GM21737 (cell line): ENCODE results near the gene ATXN7.

Source experiments
- ATAC-seq: cut with Tn5 transposase; IDR thresholded peaks from one replicate; pipeline ENCODE4 v1.9.1; 2021; ENCODE audit warnings: mild to moderate bottlenecking, moderate library complexity; ENCODE audit not compliant: unreplicated experiment

ATXN7 gene, protein sequence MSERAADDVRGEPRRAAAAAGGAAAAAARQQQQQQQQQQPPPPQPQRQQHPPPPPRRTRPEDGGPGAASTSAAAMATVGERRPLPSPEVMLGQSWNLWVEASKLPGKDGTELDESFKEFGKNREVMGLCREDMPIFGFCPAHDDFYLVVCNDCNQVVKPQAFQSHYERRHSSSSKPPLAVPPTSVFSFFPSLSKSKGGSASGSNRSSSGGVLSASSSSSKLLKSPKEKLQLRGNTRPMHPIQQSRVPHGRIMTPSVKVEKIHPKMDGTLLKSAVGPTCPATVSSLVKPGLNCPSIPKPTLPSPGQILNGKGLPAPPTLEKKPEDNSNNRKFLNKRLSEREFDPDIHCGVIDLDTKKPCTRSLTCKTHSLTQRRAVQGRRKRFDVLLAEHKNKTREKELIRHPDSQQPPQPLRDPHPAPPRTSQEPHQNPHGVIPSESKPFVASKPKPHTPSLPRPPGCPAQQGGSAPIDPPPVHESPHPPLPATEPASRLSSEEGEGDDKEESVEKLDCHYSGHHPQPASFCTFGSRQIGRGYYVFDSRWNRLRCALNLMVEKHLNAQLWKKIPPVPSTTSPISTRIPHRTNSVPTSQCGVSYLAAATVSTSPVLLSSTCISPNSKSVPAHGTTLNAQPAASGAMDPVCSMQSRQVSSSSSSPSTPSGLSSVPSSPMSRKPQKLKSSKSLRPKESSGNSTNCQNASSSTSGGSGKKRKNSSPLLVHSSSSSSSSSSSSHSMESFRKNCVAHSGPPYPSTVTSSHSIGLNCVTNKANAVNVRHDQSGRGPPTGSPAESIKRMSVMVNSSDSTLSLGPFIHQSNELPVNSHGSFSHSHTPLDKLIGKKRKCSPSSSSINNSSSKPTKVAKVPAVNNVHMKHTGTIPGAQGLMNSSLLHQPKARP

GRCh38 chr3:63863150-63864007 is at the start of gene ATXN7, which contains the start of gene THOC7:
ATXN7 (plus strand) TSS chr3:63863867; CDS start chr3:63912599, 48,732 bp downstream.
THOC7 (minus strand) TSS chr3:63863805; CDS start chr3:63863790, 15 bp downstream.
- peak; percentile 62 for ATAC-seq

DNA sequence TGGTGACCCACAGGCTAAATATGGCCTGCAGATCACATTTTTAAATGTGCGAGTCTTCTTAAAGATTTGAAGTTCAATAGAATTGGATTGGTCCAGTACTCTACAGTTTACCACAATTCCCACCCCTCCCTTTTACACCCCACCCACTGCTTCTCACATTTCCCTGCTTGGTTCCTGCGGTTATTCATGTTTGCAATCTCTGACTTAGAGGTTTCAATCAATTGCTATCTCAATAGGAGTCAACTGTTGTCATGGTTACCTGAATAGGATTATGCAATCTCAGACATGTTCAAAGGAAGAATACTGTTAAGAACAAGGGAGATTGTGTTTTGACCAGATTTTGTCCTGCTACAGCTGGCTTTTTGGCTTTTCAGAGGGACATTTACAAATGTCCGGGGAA is 49.4 kb upstream of the ATXN7 start:
- ATAC-seq, result no peak

DNA sequence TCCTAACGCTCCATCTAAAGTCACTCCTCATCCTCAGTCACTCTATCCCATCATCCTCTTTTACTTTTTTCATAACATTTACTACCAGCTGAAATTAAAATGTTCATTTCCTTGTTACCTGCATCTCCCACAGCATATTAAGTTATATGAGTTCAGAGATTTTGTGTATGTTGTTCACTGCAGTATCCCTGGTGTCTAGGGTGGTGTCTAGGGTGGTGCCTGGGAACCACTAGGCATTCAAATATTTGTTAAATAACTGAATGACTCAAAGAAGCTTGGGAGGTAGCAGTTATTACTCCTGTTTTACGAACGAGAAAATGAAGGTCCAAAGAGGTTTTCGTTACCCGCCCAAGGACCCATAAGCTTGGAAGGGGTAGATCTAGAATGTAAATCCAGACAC is 46.4 kb upstream of the ATXN7 start:
- no peak for ATAC-seq

DNA sequence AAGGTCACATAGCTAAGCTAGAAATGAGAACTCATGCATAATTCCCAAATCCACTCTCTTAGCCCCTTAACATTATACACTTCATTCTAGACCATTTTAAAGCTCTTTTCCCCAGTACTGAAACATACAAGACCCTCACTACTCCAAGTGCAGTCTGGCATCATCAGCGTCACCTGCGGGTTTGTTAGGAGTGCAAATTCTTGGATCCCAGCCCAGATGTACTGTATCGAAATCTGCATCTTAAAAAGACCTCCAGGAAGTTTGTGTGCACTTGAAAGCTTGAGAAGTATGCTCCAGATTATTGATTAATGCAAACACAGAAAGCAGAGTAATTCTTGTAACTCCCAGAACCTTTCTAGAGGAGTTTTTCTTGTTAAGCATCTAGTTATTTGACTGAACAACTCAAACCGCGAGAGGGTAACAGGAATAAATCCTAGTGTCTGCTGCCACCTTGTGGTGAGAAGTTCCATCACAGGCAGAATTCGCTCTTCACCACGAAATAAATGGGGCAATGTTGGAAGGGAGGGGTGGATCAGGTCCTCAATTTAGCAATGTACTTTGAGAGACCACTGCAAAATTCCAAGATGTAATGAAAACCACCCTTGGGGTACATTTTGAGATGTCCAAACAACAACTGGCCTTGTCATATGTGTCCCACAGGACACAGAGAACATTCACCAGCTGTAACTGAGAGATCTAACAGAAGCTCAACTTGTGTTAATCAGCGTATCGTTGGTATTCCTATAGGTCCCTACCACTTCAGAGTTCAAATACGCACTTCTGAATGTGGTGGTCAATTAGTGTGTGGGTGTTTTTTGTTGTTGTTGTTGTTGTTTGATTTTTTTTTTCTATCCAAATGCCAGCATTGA is 45.2 kb upstream of the ATXN7 start:
- peak; percentile 64 for ATAC-seq

GRCh38 chr3:63819151-63819398 is 44.6 kb upstream of the ATXN7 start, which contains the start of gene C3orf49:
C3orf49 (plus strand) TSS chr3:63819299; CDS start chr3:63819472, 173 bp downstream.
- ATAC-seq, result no peak

- ATAC-seq, result no peak
Measured at GRCh38 chr3:63824309-63824708, 39.4 kb upstream of the ATXN7 start.

DNA sequence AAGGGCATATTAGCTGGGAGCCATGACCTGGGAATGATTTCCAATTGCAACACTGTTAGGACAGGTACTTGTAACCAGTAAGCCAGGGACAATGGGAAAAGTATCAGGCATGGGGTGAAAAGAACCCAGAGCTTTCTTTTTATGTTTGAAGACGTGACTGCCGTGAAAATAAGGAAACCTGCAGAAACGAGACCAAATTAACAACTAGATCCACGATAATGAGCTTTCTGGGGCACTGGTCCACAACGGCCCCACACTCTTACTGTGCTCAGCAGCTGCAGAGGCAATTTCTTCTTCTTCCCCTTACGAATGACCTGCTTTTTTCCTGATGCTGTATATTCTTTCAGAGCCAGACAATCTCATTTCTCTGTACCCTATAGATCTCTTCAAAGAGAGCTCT is 33.1 kb upstream of the ATXN7 start:
- no peak for ATAC-seq

DNA sequence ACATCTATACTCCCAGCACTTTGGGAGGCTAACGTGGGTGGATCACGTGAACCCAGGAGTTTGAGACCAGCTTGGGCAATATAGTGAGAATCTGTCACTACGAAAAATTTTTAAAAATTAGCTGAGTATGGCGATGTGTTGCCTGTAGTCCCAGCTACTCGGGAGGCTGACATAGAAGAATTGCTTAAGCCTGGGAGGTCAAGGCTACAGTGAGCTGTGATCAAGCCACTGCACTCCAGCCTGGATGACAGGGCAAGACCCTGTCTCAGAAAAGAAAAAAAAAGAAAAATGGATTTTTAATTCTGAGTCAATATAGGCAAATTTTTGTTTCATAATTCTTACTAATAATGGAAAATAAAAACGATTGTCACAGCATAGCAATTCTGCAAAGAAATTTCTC is 31.3 kb upstream of the ATXN7 start:
- ATAC-seq, result no peak

DNA sequence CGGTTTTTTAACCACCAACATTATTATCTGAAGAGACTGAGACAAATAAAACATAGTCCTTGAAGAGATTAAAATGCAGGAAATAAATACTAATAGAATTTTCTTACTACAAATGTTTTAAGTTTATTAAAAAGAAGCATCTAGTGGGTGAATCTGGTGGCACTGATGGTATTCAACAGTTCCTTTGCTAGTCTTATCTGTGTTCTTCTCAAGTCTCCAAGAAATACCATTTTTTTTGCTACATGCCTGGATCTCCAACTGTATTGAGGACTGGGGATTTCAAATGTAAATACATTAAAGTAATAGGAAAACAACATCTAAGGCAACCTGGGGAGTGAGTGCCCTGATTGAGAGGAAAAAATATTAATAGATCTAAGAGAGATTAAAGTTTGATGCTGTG is 22.0 kb upstream of the ATXN7 start:
- no peak for ATAC-seq

DNA sequence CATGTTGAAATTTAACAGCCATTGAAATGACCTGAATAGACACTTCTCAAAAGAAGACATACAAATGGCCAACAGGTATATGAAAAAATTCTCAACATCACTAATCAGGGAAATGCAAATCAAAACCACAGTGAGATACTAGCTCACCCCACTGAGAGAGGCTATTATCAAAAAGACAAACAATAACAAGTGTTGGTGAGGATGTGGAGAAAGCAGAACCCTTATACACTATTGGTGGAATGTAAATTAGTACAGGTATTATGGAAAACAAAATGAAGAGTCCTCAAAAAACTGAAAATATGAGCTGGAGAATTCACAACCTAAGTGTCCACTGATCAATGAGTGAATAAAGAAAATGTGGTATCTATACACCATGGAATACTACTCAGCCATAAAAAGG is 21.5 kb upstream of the ATXN7 start:
- no peak for ATAC-seq

DNA sequence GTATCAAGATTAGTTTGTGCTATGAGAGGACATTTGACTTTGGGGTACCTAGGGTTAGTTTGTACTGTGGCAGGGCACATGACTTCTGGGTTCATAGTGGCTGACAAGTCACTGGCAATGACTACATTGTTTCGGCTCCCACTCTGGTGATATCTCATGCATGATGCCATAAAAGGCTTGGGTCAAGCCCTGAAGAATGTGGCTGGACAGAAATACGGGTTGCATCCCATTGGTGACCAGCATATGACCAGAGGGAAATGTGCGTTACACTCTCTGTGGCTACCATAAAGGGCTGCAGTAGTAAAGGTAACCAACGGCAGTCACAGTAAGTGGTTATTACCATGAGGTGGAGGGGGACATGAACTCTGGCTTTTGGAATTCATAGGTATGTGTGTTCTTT is 18.5 kb upstream of the ATXN7 start:
- ATAC-seq, result no peak

DNA sequence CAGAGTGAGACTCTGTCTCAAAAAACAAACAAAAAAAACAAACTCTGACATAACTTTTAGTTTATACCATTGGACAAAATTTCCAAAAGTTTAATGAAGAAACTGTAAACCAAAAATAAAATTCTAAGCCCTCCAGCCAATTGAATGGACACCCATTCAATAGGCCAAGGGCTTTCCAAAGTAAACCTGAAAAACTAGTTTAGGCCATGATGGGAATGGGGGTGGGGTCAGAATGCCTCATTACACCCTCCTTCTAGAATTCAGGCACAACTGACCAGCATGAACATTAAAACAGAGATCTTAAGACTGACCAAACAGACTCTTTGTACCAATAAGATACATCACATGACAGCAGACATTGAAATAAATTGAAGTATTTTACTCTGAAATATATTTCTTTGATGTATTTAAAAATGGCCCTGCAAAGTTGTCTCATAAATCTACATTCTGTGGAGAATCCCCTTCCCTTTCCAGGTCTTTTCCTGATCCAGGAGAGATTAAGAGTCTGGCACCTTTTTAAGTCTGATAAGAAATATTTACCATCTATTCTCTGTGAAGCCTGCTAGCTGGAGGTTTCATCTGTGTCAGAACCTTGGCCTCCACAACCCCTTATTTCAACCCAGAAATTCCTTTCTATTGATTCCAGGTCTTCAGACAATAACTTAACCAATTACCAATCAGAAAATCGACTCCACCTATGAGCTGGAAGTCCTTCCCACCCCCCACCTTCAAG is 15.8 kb upstream of the ATXN7 start:
- ATAC-seq, result no peak

DNA sequence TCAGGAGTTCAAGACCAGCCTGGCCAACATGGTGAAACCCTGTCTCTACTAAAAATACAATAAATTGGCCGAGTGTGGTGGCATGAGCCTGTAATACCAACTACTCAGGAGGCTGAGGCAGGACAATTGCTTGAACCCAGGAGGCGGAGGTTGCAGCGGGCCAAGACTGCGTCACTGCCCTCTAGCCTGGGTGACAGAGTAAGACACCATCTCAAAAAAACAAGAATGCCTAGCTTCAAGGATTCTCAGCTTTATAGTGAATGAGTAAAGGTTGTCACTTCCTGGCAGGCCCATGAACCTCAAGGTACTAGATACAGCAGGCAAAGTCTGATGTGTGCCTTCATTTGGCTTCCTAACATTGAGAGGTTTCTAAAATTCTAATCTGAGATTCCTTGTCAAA is 14.5 kb upstream of the ATXN7 start:
- no peak for ATAC-seq

GRCh38 chr3:63851287-63851686 is 12.4 kb upstream of the ATXN7 start:
- ATAC-seq, result no peak

DNA sequence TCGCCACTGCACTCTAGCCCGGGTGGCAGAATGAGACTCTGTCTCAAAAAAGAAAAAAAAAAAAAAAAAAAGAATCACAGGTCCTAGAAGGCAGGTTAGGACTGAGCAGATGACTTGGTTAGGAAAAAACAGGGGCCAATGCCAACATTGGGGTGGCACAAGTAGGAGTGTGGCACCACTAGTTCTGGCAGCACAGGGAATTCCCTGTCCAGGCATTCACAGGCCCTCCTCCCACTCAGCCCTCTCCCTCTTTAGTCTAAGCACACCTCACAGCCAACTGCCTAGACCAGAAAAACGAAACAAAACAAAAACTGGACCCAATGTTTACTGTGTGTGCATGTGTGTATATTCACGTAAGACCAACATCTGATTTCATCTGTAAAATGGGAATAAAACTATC is 10.6 kb upstream of the ATXN7 start:
- ATAC-seq, result no peak

- ATAC-seq, result no peak
Measured at GRCh38 chr3:63855333-63855940, 8.2 kb upstream of the ATXN7 start.

DNA sequence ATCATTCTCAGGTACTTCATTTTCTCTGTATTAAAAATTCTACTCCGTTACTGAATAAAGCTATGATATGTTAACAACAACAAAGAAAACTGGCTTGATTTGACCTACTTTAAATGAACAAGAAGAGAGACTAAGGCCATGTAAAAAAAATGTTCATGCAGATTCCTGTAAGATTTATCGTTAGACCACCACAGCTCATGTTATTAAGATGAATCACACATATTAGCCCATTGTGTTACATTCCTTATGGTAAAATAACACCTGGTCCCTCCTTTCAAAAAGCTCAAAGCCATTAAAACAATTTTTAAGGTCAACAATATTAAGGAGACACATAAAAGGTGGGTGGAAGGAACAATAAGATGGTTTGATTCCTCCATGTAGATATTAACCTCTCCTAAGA is 6.4 kb upstream of the ATXN7 start:
- no peak for ATAC-seq

DNA sequence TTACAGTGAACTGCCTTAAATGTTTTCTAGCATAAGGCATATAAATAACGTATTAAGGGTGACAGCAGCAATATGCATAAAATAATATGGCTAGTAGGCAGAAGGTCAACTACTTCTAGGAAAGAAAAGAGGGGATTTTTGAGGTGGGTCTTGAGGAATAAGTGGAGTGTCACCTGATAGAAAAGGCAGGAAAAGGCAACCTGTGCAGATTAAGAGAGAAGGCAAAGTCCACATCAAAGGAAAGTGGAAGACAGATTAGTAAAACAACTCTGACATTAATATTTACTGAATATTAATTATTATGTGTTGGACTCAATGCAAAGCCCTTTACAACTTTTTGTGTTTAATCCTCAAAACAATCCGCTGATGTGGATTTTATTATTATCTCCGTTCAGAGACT is 2.9 kb upstream of the ATXN7 start:
- no peak for ATAC-seq

GRCh38 chr3:63861306-63861705 is 2.4 kb upstream of the ATXN7 start:
- ATAC-seq, result no peak
